Activated T-cell treated with anti-CD3 and anti-CD28 coated beads for 1 hour (primary cell): ENCODE measurements around the gene TREM1.
"Not testable (repeated sequence)": the region's sequence is repeated elsewhere in the genome, so short reads cannot be mapped to it uniquely, and the experiment has no call there.

Source experiments
- DNase-seq: peaks from one replicate; pipeline ENCODE4 v3.0.0-alpha.2; 2020; ENCODE audit warnings: low read depth

TREM1 gene

DNA sequence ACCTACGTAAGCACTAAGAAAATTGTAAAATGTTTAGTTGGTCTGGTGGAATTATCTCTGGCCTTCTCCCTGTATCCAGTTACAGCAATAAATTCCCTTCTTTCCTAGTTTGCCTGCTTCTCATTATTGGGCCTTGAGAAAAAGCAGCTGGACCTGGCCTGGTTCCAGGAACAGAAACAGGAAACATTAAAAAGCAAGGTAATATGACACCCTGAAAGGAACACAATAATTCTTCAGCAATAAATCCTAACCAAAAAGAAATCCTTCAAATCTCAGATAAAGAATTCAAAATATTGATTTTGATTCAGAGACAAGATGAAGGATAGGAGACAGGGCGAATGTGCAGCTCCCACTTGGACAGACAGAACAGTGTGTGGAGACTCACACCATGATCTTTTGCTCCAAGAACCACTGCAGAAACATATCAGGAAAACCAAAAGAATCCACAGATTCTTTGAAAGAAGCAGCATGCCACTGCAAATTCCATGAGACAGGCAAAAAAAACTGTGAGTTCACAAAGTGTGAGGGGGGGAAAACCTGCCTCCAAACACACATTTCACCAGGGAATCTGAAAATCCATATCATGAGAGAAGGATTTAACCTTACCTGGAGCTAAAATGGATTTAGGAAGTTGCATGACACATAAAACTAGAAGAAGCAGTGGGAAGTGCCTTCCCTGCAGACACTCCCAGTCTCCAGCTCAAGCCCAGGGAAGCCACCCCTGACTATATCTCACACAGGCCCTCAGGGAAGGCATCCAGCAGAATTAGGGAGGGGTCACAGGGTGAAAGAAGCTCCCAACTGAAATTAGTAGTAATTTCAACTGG, 28.9 kb downstream of the TREM1 start:
- DNase-seq = no peak

- DNase-seq = no peak
Measured at GRCh38 chr6:41256383-41256782, 30.1 kb downstream of the TREM1 start.

DNA sequence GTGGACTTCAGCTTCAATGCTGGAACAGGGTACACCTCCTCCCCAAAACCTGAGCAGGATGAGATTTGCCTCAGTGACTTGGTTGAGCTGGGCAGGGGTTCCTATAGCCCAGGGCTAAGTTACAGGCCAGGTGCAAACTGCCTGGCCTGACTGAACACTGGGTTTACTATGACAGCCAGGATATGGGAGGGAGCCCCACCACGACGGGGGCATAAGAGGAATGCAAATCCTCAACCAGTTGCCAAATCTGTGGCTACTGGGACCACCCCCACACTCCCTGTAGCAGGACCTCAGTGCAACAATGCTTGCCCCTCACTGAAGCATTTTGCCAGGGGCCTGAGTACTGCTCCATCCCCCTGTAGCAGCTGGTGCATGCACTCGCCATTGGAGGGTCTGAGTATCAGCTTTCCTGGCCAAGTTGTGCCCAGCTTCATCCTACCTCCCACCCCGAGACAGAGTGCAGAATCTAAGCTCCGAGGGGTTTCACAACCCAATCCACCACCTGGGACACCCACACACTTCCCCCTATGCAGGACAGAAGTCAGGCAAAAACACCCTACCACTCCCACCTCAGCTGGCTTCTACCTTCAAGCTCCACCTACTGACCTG, 30.7 kb downstream of the TREM1 start:
- no peak for DNase-seq

DNA sequence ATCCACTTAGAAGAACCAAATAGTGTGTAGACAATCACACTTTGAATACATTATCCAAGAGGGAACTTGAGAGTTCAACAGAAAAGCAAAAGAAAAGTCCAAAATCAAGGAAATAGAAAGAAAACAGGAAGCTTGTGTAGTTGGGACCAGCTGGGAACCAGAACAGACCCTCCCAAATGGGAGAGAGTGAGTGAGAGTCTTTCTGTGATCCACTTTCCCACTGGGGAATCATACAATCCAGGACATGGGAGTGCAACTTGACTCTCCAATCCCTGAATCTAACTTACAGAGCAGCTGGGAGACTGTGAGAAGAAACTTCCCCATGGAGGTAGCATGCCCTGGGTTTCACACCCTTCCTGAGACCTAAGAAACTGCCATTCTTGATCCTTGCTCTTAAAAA, 31.4 kb downstream of the TREM1 start:
- no peak for DNase-seq

DNA sequence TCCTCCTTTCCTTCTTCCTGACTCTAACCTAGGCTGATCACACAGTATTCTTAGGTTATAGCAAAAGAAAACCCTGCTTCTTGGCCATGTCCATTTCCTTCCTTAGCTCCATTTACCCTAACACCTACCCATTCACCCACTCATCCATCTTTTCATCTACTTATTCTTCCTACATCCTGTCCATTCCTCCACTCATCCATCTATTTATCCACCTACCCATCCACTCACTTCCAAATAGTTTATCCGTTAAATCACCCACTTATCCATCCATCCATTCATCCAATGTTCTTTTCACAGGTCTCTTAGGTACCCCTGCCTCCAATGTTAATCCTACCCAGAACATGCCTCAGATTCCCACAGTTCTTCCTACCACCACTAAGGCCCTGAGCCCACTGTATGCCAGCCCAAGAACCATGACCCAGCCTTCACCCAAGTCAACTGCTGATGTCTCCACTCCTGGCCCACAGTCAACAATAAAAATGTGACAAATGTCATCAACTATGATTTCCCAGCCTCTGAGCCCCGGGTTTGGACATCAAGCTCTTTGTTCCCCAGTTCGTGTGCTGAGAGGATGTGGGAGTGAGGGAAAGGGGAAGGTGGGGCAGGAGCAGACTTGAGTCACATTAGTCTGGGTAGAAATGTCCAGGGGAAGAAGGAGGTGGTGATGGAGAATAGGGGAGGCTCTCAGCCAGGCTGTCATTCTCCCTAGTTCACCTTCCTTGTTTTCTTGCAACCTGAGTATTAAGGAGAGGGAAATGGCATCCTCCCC, 33.9 kb downstream of the TREM1 start:
- DNase-seq = no peak

DNA sequence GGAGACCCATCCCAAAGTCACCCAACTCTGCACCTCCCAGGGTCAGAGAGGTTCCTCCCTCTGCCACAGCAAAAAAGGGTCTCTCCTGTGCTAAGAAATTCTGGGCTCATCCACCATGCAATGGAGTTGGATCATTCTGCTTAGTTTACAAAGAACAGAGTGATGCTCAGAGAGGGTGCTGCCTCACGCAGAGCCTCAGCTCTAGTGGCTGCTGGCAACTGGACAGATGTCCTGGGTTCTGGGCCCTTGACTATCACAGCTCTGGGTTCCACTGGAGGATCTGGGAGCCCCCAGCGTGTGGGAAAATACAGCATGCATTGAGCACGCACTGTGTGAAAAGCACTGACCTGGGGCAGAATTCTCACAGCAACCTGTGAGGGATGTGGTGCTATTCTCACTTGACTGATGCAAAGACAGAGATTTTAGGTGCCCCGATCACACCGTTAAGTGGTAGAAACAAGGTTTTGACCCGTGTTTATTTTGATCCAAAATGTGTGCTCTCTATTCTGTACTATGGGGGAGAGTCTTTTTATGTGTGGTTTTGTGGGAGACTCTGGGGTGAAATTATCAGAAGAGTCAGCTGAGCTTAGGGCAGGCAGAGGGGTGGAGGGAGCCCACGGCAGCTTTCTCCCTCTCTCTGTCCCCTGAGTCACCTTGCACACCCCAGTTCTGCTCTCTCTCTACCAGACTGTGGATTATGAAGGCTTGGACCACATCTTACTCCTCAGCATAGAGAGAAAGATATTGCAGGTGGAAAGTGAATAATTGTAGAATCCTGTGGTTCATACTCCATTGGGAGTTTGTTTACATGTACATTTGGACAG, 38.4 kb downstream of the TREM1 start:
- DNase-seq = no peak

GRCh38 chr6:41247288-41247865, 39.1 kb downstream of the TREM1 start:
- DNase-seq = no peak

GRCh38 chr6:41246529-41246928, 40.0 kb downstream of the TREM1 start:
- DNase-seq = not testable (repeated sequence)

- no peak for DNase-seq
Measured at GRCh38 chr6:41239467-41240159, 46.9 kb downstream of the TREM1 start.

GRCh38 chr6:41237128-41237527, 49.4 kb downstream of the TREM1 start:
- no peak for DNase-seq

GRCh38 chr6:41236276-41236675, 50.2 kb downstream of the TREM1 start:
- no peak for DNase-seq

DNA sequence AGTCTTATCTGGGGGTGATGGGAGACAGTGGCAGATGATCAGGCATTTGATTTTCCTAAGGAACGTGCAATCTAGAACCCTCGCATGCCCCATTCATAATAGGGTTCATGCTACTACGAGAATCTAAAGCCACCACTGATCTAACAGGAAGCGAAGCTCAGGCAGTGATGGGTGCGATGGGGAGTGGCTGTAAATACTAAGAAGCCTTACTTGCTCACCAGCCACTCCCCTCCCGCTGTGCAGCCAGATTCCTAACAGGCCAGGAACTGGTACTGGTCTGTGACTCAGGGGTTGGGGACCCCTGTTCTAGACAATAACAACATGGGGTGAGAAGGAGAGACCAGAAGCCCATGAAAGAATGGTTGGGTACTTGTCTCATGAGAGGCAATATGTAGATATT, 53.8 kb downstream of the TREM1 start:
- no peak for DNase-seq

GRCh38 chr6:41231246-41231645, 55.2 kb downstream of the TREM1 start:
- no peak for DNase-seq

- DNase-seq = no peak
Measured at GRCh38 chr6:41229721-41230120, 56.8 kb downstream of the TREM1 start.

DNA sequence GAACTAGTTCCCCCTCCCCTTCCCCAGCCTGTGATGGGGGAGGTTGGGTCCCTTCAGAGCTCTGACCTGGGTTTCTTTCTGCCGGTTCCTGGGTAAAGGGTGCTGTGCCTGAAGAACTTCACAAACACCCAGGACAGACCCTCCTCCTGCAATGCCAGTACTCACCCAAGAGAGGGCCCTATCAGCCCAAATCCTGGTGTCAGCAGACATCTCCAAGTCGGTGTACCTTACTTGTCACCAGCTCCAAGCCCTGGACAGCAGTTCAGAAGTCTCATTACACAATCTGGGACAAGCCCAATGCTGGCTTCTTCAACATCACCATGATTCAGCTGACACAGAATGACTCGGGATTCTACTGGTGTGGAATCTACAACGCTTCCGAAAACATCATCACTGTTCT, 57.9 kb downstream of the TREM1 start:
- DNase-seq = no peak

GRCh38 chr6:41228096-41228495, 58.4 kb downstream of the TREM1 start, which contains the start of gene TREML4:
TREML4 (plus strand) TSS chr6:41228349; CDS start chr6:41228428, 79 bp downstream.
- no peak for DNase-seq

GRCh38 chr6:41226752-41227151, 59.7 kb downstream of the TREM1 start:
- no peak for DNase-seq

DNA sequence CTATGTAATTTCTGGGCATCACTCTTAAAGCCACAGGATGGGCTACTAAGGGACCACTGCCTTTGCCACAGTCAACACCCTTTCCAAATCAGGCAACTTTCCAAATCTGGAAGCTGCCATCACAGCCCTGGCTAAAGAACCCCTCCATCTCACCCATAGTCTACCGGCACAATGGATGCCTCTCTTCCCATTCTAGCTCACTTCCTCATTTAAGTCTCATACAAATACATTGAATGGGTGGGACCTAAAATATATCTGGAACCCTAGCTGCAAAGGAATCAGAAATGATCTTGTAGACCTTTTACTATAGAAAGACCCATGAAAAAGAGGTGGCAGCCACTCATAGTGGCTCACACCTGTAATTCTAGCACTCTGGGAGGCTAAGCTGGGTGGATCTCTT, 61.7 kb downstream of the TREM1 start:
- no peak for DNase-seq
